Sigmoid colon (tissue), 4 donors: Measurements from ENCODE around the gene PRKN.

Experiments used
- CTCF ChIP-seq, 4 experiments: fragments of 450-650 bp in 3 of 4; fragments of 200-600 bp in 1 of 4; IDR thresholded peaks; one replicate each; pipeline ENCODE4 v1.5.1; 2016 to 2019; ENCODE audit warnings: antibody characterized with exemption in 4 of 4, mild to moderate bottlenecking in 3 of 4, moderate library complexity in 2 of 4
- EP300 ChIP-seq, 4 donors: sonication (generic); formaldehyde crosslinking; IDR thresholded peaks; one replicate each; pipeline ENCODE4 v1.6.1; 2017; ENCODE audit warnings: antibody characterized with exemption in 4 of 4
- POLR2A ChIP-seq, 2 donors: fragments of 450-650 bp; IDR thresholded peaks; one replicate each; pipeline ENCODE4 v1.6.1; 2016; ENCODE audit warnings: antibody characterized with exemption in 2 of 2, mild to moderate bottlenecking in 2 of 2, moderate library complexity in 2 of 2
- POLR2AphosphoS5 ChIP-seq, 4 donors: sonication (generic); formaldehyde crosslinking; IDR thresholded peaks; one replicate each; pipeline ENCODE4 v1.6.1; 2017; ENCODE audit warnings: antibody characterized with exemption in 4 of 4

GRCh38 chr6:162772466-162772865 is 44.9 kb upstream of the PRKN start:
- TF ChIP-seq CTCF (IDR thresholded peaks at IDR 0.05) (no peak), EP300 (IDR thresholded peaks at IDR 0.05) (no peak), POLR2A (IDR thresholded peaks at IDR 0.05) (no peak), POLR2AphosphoS5 (IDR thresholded peaks at IDR 0.05) (no peak)
